SK-N-SH treated with all-trans-retinoic acid at 6 μM for 48 hours (cell line): ENCODE results near the gene TMEM183A.

ENCODE experiments used
- ESRRG ChIP-seq: fragments of 250-450 bp; sonication (Bioruptor Pico); IDR thresholded peaks from 2 replicates; pipeline ENCODE4 v1.6.1; 2021; ENCODE audit warnings: mild to moderate bottlenecking
- SNAI2 ChIP-seq: fragments of 250-450 bp; sonication (Bioruptor Pico); IDR thresholded peaks from 2 replicates; pipeline ENCODE4 v1.5.0; 2020; ENCODE audit warnings: mild to moderate bottlenecking, moderate library complexity
- TOX ChIP-seq: fragments of 250-450 bp; sonication (Bioruptor Pico); IDR thresholded peaks from 2 replicates; pipeline ENCODE4 v1.8.0; 2021; ENCODE audit warnings: mild to moderate bottlenecking, moderate library complexity, borderline replicate concordance
- ZC3H10 ChIP-seq: fragments of 250-450 bp; sonication (Bioruptor Pico); IDR thresholded peaks from 2 replicates; pipeline ENCODE4 v1.5.1; 2021; ENCODE audit warnings: mild to moderate bottlenecking, moderate library complexity
- TF ChIP-seq, protein P1 (sequence below): fragments of 250-450 bp; sonication (Bioruptor Pico); IDR thresholded peaks from 2 replicates; pipeline ENCODE4 v1.8.0; 2020; ENCODE audit warnings: mild to moderate bottlenecking, moderate library complexity, borderline replicate concordance

DNA sequence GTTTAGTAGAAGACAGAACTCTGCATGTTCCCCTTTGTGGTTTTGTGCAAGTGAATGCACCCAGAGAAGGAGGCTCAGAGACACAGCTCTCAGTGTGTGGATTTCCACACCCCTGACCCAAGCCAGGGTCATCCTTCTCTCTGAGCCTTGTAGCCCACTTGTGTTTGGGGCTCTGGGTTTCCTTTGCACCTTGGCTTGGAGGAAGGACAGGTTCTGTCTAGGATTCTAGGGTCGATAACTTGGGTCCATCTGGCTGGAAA is 51.4 kb downstream of the TMEM183A start:
- TF ChIP-seq ZC3H10 (CRISPR knock-in tag) (no peak), TOX (CRISPR knock-in tag) (no peak), SNAI2 (CRISPR knock-in tag) (no peak), ESRRG (CRISPR knock-in tag) (no peak)
- TF ChIP-seq, protein P1, sequence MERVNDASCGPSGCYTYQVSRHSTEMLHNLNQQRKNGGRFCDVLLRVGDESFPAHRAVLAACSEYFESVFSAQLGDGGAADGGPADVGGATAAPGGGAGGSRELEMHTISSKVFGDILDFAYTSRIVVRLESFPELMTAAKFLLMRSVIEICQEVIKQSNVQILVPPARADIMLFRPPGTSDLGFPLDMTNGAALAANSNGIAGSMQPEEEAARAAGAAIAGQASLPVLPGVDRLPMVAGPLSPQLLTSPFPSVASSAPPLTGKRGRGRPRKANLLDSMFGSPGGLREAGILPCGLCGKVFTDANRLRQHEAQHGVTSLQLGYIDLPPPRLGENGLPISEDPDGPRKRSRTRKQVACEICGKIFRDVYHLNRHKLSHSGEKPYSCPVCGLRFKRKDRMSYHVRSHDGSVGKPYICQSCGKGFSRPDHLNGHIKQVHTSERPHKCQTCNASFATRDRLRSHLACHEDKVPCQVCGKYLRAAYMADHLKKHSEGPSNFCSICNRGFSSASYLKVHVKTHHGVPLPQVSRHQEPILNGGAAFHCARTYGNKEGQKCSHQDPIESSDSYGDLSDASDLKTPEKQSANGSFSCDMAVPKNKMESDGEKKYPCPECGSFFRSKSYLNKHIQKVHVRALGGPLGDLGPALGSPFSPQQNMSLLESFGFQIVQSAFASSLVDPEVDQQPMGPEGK (CRISPR knock-in tag): no peak
